GM12865 (cell line): ENCODE results near the gene FCN3.
"Not testable (repeated sequence)": the region's sequence is repeated elsewhere in the genome, so short reads cannot be mapped to it uniquely, and the experiment has no call there.

ENCODE experiments used
- DNase-seq: peaks from one replicate; pipeline ENCODE4 v3.0.0; 2010; ENCODE audit warnings: low read depth
- H3K4me3 ChIP-seq: 2 replicates; pipeline ENCODE4 v1.5.1; 2011; ENCODE audit warnings: mild to moderate bottlenecking, low read depth, low read length, control low read depth
- CTCF ChIP-seq: IDR thresholded peaks from 2 replicates; pipeline ENCODE4 v1.5.1; 2011; ENCODE audit warnings: low read length, control low read depth, low read depth, inconsistent platforms; ENCODE audit not compliant: insufficient read depth; ENCODE audit errors: missing control alignments

The FCN3 gene

DNA sequence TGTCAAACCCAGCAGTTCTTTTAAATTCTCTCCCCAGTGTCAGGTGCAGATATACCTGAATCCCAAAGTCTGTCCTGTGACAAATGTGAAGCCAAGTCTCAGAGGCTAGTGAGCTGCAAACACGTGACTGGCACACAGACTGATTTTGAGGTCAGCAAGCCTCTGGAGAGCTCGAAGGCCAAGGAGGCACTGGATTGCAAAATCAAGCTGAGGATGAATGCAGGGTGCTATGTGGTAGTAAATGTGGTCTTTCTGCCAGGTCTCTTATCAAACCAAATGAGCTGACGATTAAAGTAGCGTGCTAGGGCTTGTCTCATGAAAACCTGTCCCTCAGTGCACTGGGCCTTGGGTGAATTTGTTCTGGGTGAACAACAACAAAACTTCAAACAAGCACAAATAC lies 38.4 kb upstream of the FCN3 start:
- TF ChIP-seq CTCF: no peak
- DNase-seq: no peak
- no peak overlapping the region for H3K4me3 ChIP-seq

DNA sequence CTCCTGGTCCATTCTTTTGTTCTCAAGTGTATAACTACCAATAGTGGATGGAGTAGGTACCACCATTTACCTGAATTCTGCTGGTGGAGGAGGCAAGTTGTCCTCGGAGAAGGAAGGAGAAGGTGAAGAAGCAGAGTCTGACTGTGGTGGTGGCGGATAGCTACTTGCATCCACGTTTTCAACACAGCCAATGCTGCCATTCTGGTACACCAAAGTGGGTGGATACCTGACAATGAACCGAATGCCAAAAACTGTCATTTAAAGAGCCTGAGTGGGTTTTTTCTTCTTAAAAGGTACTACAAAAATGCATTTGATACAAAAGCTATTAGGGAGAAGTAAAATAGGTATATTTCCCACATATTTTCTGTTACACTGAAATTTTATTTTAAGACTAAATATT lies 37.9 kb upstream of the FCN3 start:
- no peak for TF ChIP-seq CTCF
- DNase-seq: no peak
- H3K4me3 ChIP-seq: no peak overlapping the region

DNA sequence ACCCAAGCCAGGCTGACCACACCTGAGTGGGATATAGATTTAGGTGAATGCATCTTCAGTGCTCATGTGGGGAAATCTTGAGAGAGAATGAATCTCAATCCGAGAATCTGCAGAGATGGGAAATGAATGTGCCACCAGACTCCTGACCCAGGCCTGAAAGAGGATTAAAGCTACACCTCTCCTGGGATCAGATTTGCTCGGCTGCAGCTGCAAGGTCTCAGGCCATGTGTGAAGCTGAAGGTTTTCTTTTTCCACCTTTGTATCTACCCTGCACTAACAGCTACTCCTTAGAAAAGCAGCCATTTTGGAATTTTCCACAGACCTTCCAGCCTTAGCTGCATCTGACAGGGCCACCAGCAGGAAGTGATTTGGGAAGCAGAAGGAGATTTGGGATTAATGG lies 36.1 kb upstream of the FCN3 start:
- no peak for TF ChIP-seq CTCF
- no peak overlapping the region for H3K4me3 ChIP-seq
- DNase-seq: no peak

DNA sequence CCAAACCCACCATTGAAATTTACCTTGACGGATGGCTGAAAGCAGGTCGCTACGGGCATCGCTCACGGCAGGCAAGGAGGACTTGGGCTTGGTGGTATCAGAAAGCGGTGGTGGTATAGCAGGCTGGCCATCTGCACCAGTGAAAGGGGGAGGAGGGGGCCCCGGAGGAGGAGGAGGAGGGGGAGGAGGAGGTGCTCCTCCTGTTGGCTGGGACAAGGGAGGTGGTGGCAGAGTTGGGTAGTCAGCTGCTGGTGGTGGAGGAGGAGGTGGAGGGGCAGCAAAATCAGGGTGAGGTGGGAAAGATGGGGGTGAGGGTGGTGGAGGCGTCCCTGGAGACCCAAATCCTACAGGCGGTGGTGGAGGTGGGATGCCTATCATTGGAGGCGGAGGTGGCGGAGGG lies 35.0 kb upstream of the FCN3 start:
- no peak for DNase-seq
- no peak for TF ChIP-seq CTCF
- no peak overlapping the region for H3K4me3 ChIP-seq

DNA sequence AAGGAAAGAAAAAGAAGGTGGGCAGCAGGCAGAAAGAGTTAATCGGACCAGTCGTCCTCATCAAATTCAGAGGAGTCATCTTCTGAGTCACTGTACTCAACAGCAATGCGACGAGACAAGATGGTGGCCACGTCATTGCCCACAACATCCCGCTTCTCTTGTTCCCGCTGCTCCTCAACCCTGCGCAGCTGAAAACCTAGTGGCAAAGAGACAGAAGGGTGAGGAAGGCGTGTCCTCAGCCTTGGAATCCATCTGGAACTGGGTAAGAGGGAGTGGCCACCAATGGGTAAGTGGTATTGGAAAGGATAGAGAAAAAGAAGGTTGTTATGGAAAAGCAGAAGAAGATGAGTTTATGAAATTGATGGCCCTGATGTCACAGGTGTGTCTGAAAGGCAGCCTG lies 33.5 kb upstream of the FCN3 start:
- DNase-seq: no peak
- no peak for TF ChIP-seq CTCF
- no peak overlapping the region for H3K4me3 ChIP-seq

DNA sequence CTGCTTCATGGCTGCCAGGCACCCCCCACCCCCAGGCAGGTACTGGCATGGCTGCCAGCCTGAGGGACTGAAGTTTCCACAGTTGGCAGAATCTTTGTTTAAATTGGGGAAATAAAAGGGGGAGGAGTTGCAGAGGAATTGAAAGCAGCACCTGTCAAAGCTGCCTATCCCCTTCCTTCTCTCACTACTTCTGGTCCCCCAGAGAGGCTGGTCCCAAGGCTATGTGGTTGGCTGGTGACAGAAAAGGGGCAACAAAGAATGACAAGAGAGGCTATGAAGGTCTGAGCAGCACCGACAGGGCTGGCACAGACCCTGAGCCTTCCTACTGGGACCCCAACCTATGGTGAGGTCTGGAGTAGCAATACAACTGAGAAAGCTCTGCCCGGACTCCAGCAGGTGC lies 32.2 kb upstream of the FCN3 start:
- not testable (repeated sequence) for H3K4me3 ChIP-seq, DNase-seq

GRCh38 chr1:27406362-27406680 lies 31.7 kb upstream of the FCN3 start:
- no peak for DNase-seq
- no peak for TF ChIP-seq CTCF
- no peak overlapping the region for H3K4me3 ChIP-seq

GRCh38 chr1:27405598-27406361 lies 31.2 kb upstream of the FCN3 start:
- not testable (repeated sequence) for H3K4me3 ChIP-seq, DNase-seq
